ENCODE results near the gene XYLT1. TPM values are rescaled to one million over a fixed set of nuclear protein-coding genes. Genes with fewer than 3 reads are reported as not detected.

XYLT1 gene
- total RNA-seq, 2 experiments from 2014 or later, result 7.3 to 8.9 TPM

DNA sequence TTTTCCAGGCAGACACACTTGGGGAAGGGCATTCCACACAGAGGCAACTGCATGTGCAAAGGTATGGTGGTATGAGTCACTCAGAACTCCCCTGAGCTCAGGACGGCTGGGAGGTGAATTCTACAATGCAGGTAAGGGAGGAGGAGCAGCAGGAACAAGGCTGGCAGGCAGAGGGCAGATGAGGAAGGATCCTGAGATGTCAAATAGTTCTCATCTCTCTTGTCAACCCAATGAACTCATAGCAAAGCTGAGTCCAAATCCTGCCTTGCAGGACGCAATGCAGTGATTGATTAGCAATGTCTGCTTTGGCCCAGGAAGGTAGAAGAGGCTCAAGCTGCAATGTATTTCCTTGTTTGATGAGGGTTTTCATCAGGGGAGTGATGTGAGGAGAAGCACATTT, 243.5 kb downstream of the XYLT1 start:
- Mint-ChIP-seq H3K4me1 (ENCODE audit: low read depth) (peaks cover 7% of the 10 kb centered on the region), H3K4me3 (no peak overlapping the region), H3K27ac (no peak overlapping the region), H3K36me3 (ENCODE audit: low read depth) (no peaks in the 10 kb centered on the region), H3K27me3 (no peaks in the 10 kb centered on the region), H3K9me3 (no peaks in the 10 kb centered on the region)
- no peak for ATAC-seq
- no peak for TF ChIP-seq CTCF (IDR thresholded peaks at IDR 0.05)
- DNase-seq, result no peak
- intact Hi-C loops (cut with micrococcal nuclease), result no loop called here
- ChIA-PET CTCF (no interaction called here), POLR2A (no interaction called here)

DNA sequence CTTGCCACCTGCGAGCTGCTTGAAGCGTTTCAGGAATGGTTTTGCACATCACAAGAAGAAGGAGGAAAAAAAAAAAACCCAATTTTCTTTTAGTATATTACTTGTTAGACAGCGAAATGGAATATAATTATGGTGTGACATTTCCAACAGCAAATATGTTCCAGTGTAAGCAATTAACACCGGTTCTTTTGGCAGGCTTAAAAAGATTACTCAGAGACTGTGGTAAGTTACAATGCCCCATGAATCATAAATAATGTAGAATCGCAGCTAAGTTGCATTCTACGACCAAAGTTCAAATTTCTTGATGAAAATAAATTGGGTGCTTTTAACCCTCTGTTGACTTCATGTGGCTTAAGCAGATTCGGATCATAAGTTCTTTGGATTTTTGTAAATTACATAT, 245.2 kb downstream of the XYLT1 start:
- DNase-seq, result no peak
- intact Hi-C loops (cut with micrococcal nuclease), result no loop called here
- no peak for ATAC-seq
- no peaks in the 10 kb centered on the region for H3K27me3 Mint-ChIP-seq
- no peak overlapping the region for H3K4me3 Mint-ChIP-seq
- POLR2A ChIA-PET, result no interaction called here
- H3K9me3 Mint-ChIP-seq, result no peaks in the 10 kb centered on the region
- CTCF ChIA-PET, result no interaction called here
- peaks cover 7% of the 10 kb centered on the region for H3K4me1 Mint-ChIP-seq (ENCODE audit: low read depth)
- no peak overlapping the region for H3K27ac Mint-ChIP-seq
- no peak for TF ChIP-seq CTCF (IDR thresholded peaks at IDR 0.05)
- H3K36me3 Mint-ChIP-seq (ENCODE audit: low read depth), result no peaks in the 10 kb centered on the region

GRCh38 chr16:17224879-17225281, 245.9 kb downstream of the XYLT1 start:
- no peaks in the 10 kb centered on the region for H3K27me3 Mint-ChIP-seq
- peaks cover 7% of the 10 kb centered on the region for H3K4me1 Mint-ChIP-seq (ENCODE audit: low read depth)
- no peaks in the 10 kb centered on the region for H3K36me3 Mint-ChIP-seq (ENCODE audit: low read depth)
- peak; percentile 73 for DNase-seq
- H3K4me3 Mint-ChIP-seq, result no peak overlapping the region
- no peak for TF ChIP-seq CTCF (IDR thresholded peaks at IDR 0.05)
- H3K9me3 Mint-ChIP-seq, result no peaks in the 10 kb centered on the region
- CTCF ChIA-PET, result no interaction called here
- peak overlapping the region; percentile 78 for H3K27ac Mint-ChIP-seq
- POLR2A ChIA-PET, result no interaction called here
- intact Hi-C loops (cut with micrococcal nuclease), result no loop called here
- peak; percentile 75 for ATAC-seq

GRCh38 chr16:17224350-17224749, 246.4 kb downstream of the XYLT1 start:
- no peak overlapping the region for H3K27ac Mint-ChIP-seq
- no peak for TF ChIP-seq CTCF (IDR thresholded peaks at IDR 0.05)

DNA sequence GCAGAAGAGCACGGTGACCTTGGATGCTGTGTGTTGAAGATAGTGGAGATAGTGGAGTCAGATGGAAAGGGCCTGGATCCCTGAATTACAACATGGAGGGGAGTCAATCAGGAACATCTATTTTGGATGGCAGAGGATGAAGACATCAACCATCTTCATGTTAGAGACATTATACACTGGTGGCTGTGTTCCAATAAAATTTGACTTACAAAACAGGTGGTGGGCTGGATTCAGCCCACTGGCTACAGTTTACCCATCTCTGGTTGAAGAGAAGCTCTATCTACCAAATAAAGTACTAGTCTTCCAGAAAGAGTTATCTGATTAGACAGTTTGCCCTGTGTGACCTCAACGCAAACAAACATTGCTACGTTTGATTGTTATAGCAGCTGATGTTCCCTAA, 247.2 kb downstream of the XYLT1 start:
- Mint-ChIP-seq H3K27ac (no peak overlapping the region), H3K27me3 (no peaks in the 10 kb centered on the region), H3K4me1 (ENCODE audit: low read depth) (peaks cover 7% of the 10 kb centered on the region), H3K4me3 (no peak overlapping the region), H3K36me3 (ENCODE audit: low read depth) (no peaks in the 10 kb centered on the region), H3K9me3 (no peaks in the 10 kb centered on the region)
- ATAC-seq (no peak), DNase-seq (no peak)
- intact Hi-C loops (cut with micrococcal nuclease), result no loop called here
- POLR2A ChIA-PET, result no interaction called here
- CTCF ChIA-PET, result no interaction called here
- no peak for TF ChIP-seq CTCF (IDR thresholded peaks at IDR 0.05)

More at GRCh38 chr16:17224350-17224749, 246.4 kb downstream of the XYLT1 start:
- DNase-seq (no peak), ATAC-seq (no peak)
- no peaks in the 10 kb centered on the region for H3K9me3 Mint-ChIP-seq
- ChIA-PET CTCF (no interaction called here), POLR2A (no interaction called here)
- no peak overlapping the region for H3K4me3 Mint-ChIP-seq
- H3K27me3 Mint-ChIP-seq, result no peaks in the 10 kb centered on the region
- H3K4me1 Mint-ChIP-seq (ENCODE audit: low read depth), result peaks cover 7% of the 10 kb centered on the region
- intact Hi-C loops (cut with micrococcal nuclease), result no loop called here
- no peaks in the 10 kb centered on the region for H3K36me3 Mint-ChIP-seq (ENCODE audit: low read depth)

Measured in activated CD8-positive, alpha-beta T cell treated with anti-CD3 and anti-CD28 coated beads for 36 hours (primary cell).